Hematopoietic multipotent progenitor cell treated with erythropoietin and hydrocortisone succinate and interleukin-3 and kit ligand, for 17 days (in vitro differentiated cells): ENCODE data around the gene MAP1B.

Source experiments
- DNase-seq: peaks from one replicate; pipeline ENCODE4 v3.0.0-alpha.2; 2015; ENCODE audit warnings: low spot score

The MAP1B gene

GRCh38 chr5:72133212-72133990 lies 26.1 kb downstream of the MAP1B start:
- DNase-seq, result no peak

GRCh38 chr5:72134226-72134899 lies 27.1 kb downstream of the MAP1B start:
- DNase-seq, result no peak

GRCh38 chr5:72137826-72138409 lies 30.6 kb downstream of the MAP1B start:
- peak; percentile 61 for DNase-seq

GRCh38 chr5:72138943-72139521 lies 31.8 kb downstream of the MAP1B start:
- peak; percentile 11 for DNase-seq

GRCh38 chr5:72140711-72141110 lies 33.4 kb downstream of the MAP1B start:
- no peak for DNase-seq

GRCh38 chr5:72141440-72142355 lies 34.4 kb downstream of the MAP1B start:
- DNase-seq, result no peak

GRCh38 chr5:72144762-72145161 lies 37.5 kb downstream of the MAP1B start:
- no peak for DNase-seq

GRCh38 chr5:72145348-72145747 lies 38.1 kb downstream of the MAP1B start:
- no peak for DNase-seq

GRCh38 chr5:72146056-72146455 lies 38.8 kb downstream of the MAP1B start:
- DNase-seq, result no peak

- DNase-seq, result no peak
Measured at GRCh38 chr5:72147569-72147968, 40.3 kb downstream of the MAP1B start.

- no peak for DNase-seq
Measured at GRCh38 chr5:72149742-72150141, 42.5 kb downstream of the MAP1B start.

- no peak for DNase-seq
Measured at GRCh38 chr5:72151169-72151568, 43.9 kb downstream of the MAP1B start.

- no peak for DNase-seq
Measured at GRCh38 chr5:72151646-72152045, 44.4 kb downstream of the MAP1B start.

- no peak for DNase-seq
Measured at GRCh38 chr5:72152545-72152944, 45.3 kb downstream of the MAP1B start.

GRCh38 chr5:72153551-72153950 lies 46.3 kb downstream of the MAP1B start:
- DNase-seq, result no peak

- DNase-seq, result no peak
Measured at GRCh38 chr5:72154076-72154756, 46.9 kb downstream of the MAP1B start.

- DNase-seq, result no peak
Measured at GRCh38 chr5:72156946-72157624, 49.8 kb downstream of the MAP1B start.

- no peak for DNase-seq
Measured at GRCh38 chr5:72157625-72157962, 50.3 kb downstream of the MAP1B start.

- no peak for DNase-seq
Measured at GRCh38 chr5:72159501-72159911, 52.2 kb downstream of the MAP1B start.

GRCh38 chr5:72160329-72160728 lies 53.1 kb downstream of the MAP1B start:
- DNase-seq, result no peak

GRCh38 chr5:72160959-72161358 lies 53.7 kb downstream of the MAP1B start:
- DNase-seq, result no peak
